ENCODE data around the gene LACTB. TPM values are rescaled to one million over a fixed set of nuclear protein-coding genes. Genes with fewer than 3 reads are reported as not detected.

LACTB gene
- total RNA-seq, 1 donor from 2014 or later, result 9.7 TPM

DNA sequence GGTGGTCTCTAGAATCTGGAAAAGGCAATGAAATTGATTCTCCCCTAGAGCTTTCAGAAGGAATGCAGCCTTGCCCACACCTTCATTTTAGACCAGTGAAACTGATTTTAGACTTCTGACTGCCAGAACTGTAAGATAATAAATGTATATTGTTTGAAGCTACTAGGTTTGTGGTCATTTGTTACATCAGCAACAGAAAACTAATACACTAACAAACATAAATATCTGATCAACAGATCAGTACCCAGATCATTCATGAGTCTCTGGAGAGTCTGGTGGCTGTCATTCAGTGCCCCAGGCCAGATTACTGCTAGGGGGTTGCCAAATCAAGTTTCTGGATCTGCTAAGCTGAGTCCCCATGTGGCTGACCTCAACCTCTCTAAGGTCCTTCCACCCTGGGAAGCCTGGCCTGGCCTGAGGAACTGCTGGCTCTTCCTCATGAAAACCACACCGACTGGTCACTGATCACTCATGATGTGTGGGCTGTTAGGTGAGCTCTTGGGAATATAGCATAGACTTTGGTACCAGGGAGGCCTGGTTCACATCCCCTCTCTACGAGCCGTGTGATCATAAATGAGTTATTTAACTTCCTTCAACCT is 11.1 kb upstream of the LACTB start:
- no peak overlapping the region for H3K4me3 ChIP-seq (ENCODE audit: low read depth, low read length)
- DNase-seq (ENCODE audit: low read depth), result no peak
- TF ChIP-seq, protein P1, sequence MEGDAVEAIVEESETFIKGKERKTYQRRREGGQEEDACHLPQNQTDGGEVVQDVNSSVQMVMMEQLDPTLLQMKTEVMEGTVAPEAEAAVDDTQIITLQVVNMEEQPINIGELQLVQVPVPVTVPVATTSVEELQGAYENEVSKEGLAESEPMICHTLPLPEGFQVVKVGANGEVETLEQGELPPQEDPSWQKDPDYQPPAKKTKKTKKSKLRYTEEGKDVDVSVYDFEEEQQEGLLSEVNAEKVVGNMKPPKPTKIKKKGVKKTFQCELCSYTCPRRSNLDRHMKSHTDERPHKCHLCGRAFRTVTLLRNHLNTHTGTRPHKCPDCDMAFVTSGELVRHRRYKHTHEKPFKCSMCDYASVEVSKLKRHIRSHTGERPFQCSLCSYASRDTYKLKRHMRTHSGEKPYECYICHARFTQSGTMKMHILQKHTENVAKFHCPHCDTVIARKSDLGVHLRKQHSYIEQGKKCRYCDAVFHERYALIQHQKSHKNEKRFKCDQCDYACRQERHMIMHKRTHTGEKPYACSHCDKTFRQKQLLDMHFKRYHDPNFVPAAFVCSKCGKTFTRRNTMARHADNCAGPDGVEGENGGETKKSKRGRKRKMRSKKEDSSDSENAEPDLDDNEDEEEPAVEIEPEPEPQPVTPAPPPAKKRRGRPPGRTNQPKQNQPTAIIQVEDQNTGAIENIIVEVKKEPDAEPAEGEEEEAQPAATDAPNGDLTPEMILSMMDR (conservative IDR thresholded peaks at IDR 0.05; ENCODE audit: low read depth, low read length), result no peak

DNA sequence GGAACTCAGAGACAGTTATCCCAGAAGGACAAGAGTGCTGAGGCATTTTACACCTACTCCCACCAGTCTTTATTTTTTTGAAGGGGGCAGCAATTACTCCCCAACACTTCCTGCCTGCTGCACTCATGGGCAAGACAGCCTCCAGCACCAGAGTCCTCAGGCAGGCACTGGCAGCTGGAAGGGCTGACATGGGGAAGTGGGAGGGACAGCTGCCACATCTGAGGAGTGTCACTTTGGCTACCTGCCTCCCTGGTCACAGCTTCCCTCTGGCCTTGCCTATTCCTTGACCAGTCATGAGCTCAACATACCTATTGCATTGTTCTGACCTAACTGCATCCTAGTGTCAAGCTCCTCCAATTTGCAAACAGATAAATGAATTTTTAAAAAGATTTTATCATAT is 10.2 kb upstream of the LACTB start:
- no peak for DNase-seq (ENCODE audit: low read depth)
- TF ChIP-seq, protein P1 (conservative IDR thresholded peaks at IDR 0.05; ENCODE audit: low read depth, low read length), result no peak
- H3K4me3 ChIP-seq (ENCODE audit: low read depth, low read length), result no peak overlapping the region

DNA sequence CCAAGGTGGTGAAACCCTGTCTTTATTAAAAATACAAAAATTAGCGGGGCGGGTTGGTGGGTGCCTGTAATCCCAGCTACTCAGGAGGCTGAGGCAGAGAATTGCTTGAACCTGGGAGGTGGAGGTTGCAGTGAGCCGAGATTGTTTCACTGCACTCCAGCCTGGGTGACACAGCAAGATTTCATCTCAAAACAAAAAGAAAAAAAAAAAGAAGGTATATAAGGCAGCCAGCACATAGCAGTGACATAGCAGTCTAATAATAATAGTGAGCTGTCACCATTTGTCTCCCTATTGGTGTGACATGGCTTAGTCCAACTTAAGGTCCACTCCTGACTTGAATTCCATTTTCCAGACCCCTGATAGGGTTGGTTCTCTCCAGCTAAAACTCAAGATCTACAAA is 8.8 kb upstream of the LACTB start:
- no peak for DNase-seq (ENCODE audit: low read depth)
- TF ChIP-seq, protein P1 (conservative IDR thresholded peaks at IDR 0.05; ENCODE audit: low read depth, low read length), result no peak
- H3K4me3 ChIP-seq (ENCODE audit: low read depth, low read length), result no peak overlapping the region

DNA sequence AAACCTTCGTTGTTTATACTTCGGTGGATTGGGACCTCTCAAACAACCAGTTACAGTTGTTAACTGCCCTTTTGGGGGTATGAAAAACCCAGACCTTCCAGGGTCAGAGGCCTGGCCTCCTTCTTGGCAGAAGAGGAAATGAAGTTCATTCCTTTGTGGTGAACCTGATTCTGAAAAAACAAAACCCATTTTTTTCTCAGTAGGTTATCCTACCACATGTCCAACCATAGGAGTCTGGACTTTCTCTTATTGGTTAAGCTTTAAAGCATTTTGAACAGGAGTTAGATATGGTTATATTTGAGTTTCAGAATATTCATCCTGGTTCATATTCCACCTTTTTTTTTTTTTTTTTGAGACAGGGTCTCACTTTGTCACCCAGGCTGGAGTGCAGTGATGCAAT is 7.2 kb upstream of the LACTB start:
- H3K4me3 ChIP-seq (ENCODE audit: low read depth, low read length), result no peak overlapping the region
- TF ChIP-seq, protein P1 (conservative IDR thresholded peaks at IDR 0.05; ENCODE audit: low read depth, low read length), result no peak
- DNase-seq (ENCODE audit: low read depth), result no peak

DNA sequence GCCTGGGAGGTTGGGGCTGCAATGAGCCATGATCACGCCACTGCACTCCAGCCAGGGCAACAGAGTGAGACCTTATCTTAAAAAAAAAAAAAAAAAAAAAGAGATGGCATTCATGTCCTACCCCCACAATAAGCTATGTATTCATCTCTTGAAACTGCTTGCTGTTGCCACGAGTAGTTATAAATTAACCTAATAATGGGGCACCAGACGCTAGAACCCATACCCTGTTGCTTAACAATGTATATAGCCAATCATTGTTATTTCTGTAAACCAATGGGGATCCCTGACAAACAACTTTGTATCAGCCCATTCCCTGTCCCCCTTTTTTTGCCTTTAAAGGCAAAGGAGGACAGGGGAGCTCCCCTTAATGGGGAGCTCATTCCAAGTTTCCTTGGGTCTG is 2.8 kb upstream of the LACTB start:
- no peak overlapping the region for H3K4me3 ChIP-seq (ENCODE audit: low read depth, low read length)
- no peak for DNase-seq (ENCODE audit: low read depth)
- TF ChIP-seq, protein P1 (conservative IDR thresholded peaks at IDR 0.05; ENCODE audit: low read depth, low read length), result no peak

DNA sequence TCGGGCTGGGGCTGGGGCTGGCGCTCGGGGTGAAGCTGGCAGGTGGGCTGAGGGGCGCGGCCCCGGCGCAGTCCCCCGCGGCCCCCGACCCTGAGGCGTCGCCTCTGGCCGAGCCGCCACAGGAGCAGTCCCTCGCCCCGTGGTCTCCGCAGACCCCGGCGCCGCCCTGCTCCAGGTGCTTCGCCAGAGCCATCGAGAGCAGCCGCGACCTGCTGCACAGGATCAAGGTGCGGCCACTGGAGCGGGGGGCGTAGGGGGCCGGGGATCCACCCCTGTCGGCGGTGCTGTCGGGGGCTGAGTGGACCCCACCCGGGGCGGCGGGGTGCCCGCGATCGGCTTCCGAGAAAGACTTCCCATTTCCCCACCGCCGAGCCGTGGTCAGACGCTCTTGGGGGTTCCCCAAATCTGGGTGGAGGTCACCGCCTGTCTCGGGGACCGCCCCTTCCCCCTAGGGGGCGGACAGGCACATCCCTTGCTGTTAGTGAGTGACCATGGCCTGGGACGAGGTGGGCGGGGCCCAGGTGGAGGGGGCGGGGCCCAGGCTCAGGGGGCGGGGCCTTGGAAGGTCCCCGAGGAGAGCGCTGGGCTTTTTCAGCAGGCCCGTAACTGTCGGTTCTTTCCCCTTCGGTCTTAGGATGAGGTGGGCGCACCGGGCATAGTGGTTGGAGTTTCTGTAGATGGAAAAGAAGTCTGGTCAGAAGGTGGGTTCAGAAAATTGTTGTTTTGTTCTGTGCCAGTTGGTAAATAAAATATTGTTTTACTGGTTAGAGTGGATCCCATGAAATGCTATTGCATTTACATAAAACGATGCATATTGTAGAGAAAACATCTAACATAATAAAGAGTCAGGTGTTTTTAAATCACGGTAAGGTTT is 578 bp downstream of the LACTB start:
- TF ChIP-seq, protein P1 (conservative IDR thresholded peaks at IDR 0.05; ENCODE audit: low read depth, low read length), result peak; percentile 20
- H3K4me3 ChIP-seq (ENCODE audit: low read depth, low read length), result peak overlapping the region; percentile 94
- no peak for DNase-seq (ENCODE audit: low read depth)
